ENCODE results near the gene FSTL5. TPM values are rescaled to one million over a fixed set of nuclear protein-coding genes. Genes with fewer than 3 reads are reported as not detected.

The FSTL5 gene
- total and polyA plus RNA-seq, 2 donors (not counting 3 experiments of a cell fraction or from before 2014, with no cell fraction given) = 1.3 to 1.9 TPM

GRCh38 chr4:161393602-161394001 lies 770.2 kb downstream of the FSTL5 start:
- Histone ChIP-seq H3K4me3 (replicated peaks in 1 of 3; ENCODE audit: insufficient read depth in 1 of 3, low read depth in 1 of 3, low read length in 3 of 3) (no peak overlapping the region), H3K36me3 (ENCODE audit: control insufficient read depth in 2 of 2, extremely low read depth in 1 of 2, insufficient read depth in 2 of 2, low read length in 2 of 2) (no peaks in the 10 kb centered on the region), H4K20me1 (replicated peaks; ENCODE audit: control insufficient read depth, extremely low read depth, insufficient read depth, low read length) (no peaks in the 10 kb centered on the region), H3K27ac (ENCODE audit: insufficient read depth, low read depth, low read length) (no peak overlapping the region), H3K9me1 (replicated peaks; ENCODE audit: control insufficient read depth, extremely low read depth, insufficient read depth, low read length) (no peaks in the 10 kb centered on the region), H3K27me3 (ENCODE audit: control insufficient read depth in 2 of 2, insufficient read depth in 2 of 2, low read length in 2 of 2) (no peaks in the 10 kb centered on the region), H3K9ac (replicated peaks; ENCODE audit: extremely low read depth, insufficient read depth, low read length) (no peak overlapping the region), H3K9me3 (replicated peaks; ENCODE audit: control insufficient read depth, insufficient read depth, low read length) (no peaks in the 10 kb centered on the region), H3K4me2 (ENCODE audit: insufficient read depth, low read length) (no peak overlapping the region), H2AFZ (ENCODE audit: low read depth, low read length) (no peak overlapping the region), H3K79me2 (ENCODE audit: control insufficient read depth, insufficient read depth, low read length) (no peaks in the 10 kb centered on the region), H3K4me1 (ENCODE audit: control insufficient read depth, extremely low read depth, insufficient read depth, low read length) (no peaks in the 10 kb centered on the region)
- POLR2A ChIA-PET = no interaction called here
- DNase-seq (ENCODE audit: low read depth, low spot score) = no peak
- intact Hi-C loops (cut with micrococcal nuclease) = no loop called here
- no TSS peak for BruUV-seq (replicated peaks)
- dilution Hi-C loops (cut with MboI; ENCODE audit: extremely low pct_ligation_motif_present, low sequenced_read_pairs) = no loop called here
- CTCF ChIA-PET = interaction anchor here (1.1 kb wide), 1 partner anchor 47 kb away, joined by 4 read pairs; no protein-coding TSS in a partner anchor
- TF ChIP-seq POLR2A (IDR thresholded peaks at IDR 0.05; ENCODE audit: low read depth, low read length) = no peak
- TF ChIP-seq JUN (IDR thresholded peaks at IDR 0.05; ENCODE audit: borderline replicate concordance, insufficient read depth, insufficient read length, low read depth) = no peak
- no peak for TF ChIP-seq FOS (IDR thresholded peaks at IDR 0.05; ENCODE audit: borderline replicate concordance, insufficient read depth, low read length)
- no peak for TF ChIP-seq CTCF (IDR thresholded peaks at IDR 0.05; ENCODE audit: extremely low read depth in 1 of 2, insufficient read depth in 1 of 2, low read depth in 1 of 2, low read length in 2 of 2)
- no peak for TF ChIP-seq EZH2 (IDR thresholded peaks at IDR 0.05; ENCODE audit: borderline replicate concordance, low read depth, low read length, severe bottlenecking)
- no peak for TF ChIP-seq MYC (IDR thresholded peaks at IDR 0.05; ENCODE audit: low read depth, low read length)
- TF ChIP-seq, protein P1, sequence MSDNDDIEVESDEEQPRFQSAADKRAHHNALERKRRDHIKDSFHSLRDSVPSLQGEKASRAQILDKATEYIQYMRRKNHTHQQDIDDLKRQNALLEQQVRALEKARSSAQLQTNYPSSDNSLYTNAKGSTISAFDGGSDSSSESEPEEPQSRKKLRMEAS (IDR thresholded peaks at IDR 0.05; ENCODE audit: insufficient read depth, insufficient read length) = no peak
- no peak for TF ChIP-seq GATA2 (IDR thresholded peaks at IDR 0.05; ENCODE audit: insufficient read depth, insufficient read length, low read depth, low read length)
- no peak for TF ChIP-seq POLR2AphosphoS5 (IDR thresholded peaks at IDR 0.05; ENCODE audit: insufficient read depth, low read depth, low read length)
- no peak for FAIRE-seq

Measured in endothelial cell of umbilical vein (primary cell).